Upper lobe of right lung (tissue), 1 donor: ENCODE measurements around the gene MYLK. TPM values are rescaled to one million over a fixed set of nuclear protein-coding genes. Genes with fewer than 3 reads are reported as not detected.

Source experiments
- ATAC-seq: fragments of 200-7000 bp; cut with Tn5 transposase; one replicate; pipeline ENCODE4 v1.9.1; 2020; ENCODE audit warnings: mild to moderate bottlenecking, moderate library complexity
- DNase-seq: peaks from one replicate; pipeline ENCODE4 v3.0.0-alpha.2; 2020
- H3K27ac ChIP-seq: fragments of 200-600 bp; one replicate; pipeline ENCODE4 v1.8.0; 2022
- H3K27me3 ChIP-seq: fragments of 200-600 bp; one replicate; pipeline ENCODE4 v1.8.0; 2022; ENCODE audit warnings: mild to moderate bottlenecking
- H3K36me3 ChIP-seq: fragments of 200-600 bp; one replicate; pipeline ENCODE4 v1.8.0; 2022
- H3K4me1 ChIP-seq: fragments of 200-600 bp; one replicate; pipeline ENCODE4 v1.8.0; 2022
- H3K4me3 ChIP-seq: fragments of 200-600 bp; one replicate; pipeline ENCODE4 v1.8.0; 2022; ENCODE audit warnings: mild to moderate bottlenecking
- H3K9me3 ChIP-seq: fragments of 200-600 bp; one replicate; pipeline ENCODE4 v1.8.0; 2022
- intact Hi-C: fragments of 100-400 bp; cut with DNase I; formaldehyde crosslinking; loops from one replicate; pipeline ENCODE4 v1.11.0; 2022
- total RNA-seq: library from RNA; stranded (reverse); fragmentation: NEBNext Ultra II Directional; extraction: Animal tissue kit (Norgen Biotek cat#: 25700); gene quantifications from one replicate; pipeline ENCODE4 v1.2.1, GENCODE V29; 2021
- TF ChIP-seq, protein P1 (sequence below): fragments of 200-600 bp; IDR thresholded peaks from one replicate; pipeline ENCODE4 v1.8.0; 2022; ENCODE audit warnings: antibody characterized with exemption
- donor health status: DM: no; HTN: yes; CAD: no; lungs with severe emphysema.

Gene MYLK
- total RNA-seq, 1 donor from 2014 or later = 248 TPM

DNA sequence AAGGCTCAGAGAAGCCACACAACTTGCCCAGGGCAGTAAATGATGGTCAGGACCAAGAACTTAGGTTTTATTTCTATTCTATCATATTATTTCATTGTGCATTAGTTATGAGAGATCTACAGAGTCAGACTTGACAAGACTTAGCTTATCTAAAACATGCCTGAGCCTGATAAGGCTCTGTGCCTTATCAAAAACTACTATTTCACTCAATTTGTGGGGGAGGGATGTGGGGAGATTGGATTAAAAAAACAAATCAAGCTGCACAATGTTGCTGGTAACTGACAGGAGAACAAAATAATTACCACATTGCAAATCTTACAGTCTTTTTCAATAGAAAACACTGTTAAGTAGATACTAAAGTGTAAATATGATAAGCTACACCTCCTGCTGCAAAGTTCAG lies 315.3 kb downstream of the MYLK start:
- DNase-seq = no peak
- ATAC-seq = no peak
- Histone ChIP-seq H3K27me3 (no peaks in the 10 kb centered on the region), H3K4me1 (no peaks in the 10 kb centered on the region), H3K4me3 (no peak overlapping the region), H3K36me3 (peaks cover 7% of the 10 kb centered on the region), H3K27ac (no peak overlapping the region), H3K9me3 (no peaks in the 10 kb centered on the region)
- intact Hi-C loops = no loop called here
- TF ChIP-seq, protein P1, sequence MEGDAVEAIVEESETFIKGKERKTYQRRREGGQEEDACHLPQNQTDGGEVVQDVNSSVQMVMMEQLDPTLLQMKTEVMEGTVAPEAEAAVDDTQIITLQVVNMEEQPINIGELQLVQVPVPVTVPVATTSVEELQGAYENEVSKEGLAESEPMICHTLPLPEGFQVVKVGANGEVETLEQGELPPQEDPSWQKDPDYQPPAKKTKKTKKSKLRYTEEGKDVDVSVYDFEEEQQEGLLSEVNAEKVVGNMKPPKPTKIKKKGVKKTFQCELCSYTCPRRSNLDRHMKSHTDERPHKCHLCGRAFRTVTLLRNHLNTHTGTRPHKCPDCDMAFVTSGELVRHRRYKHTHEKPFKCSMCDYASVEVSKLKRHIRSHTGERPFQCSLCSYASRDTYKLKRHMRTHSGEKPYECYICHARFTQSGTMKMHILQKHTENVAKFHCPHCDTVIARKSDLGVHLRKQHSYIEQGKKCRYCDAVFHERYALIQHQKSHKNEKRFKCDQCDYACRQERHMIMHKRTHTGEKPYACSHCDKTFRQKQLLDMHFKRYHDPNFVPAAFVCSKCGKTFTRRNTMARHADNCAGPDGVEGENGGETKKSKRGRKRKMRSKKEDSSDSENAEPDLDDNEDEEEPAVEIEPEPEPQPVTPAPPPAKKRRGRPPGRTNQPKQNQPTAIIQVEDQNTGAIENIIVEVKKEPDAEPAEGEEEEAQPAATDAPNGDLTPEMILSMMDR = no peak

DNA sequence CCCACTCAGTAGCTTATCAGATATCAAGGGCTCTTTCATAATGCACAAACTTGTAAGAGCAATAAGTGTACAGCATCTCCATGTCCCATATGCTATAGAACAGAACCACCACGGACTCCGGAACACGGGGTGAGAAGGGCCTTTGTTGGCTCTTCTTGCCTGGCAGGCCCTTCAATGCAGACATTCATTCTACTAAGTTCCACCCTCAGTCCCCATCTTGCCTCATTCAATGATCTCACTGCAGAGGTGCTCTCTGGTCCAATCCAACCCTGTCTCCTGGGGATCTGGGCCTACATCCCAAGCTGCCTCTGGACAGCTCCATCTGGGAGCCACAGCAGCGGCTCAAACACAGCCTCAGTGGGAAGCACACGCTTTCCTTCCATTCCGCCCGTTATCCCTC lies 316.1 kb downstream of the MYLK start:
- no peak for DNase-seq
- H3K27me3 ChIP-seq = no peaks in the 10 kb centered on the region
- H3K27ac ChIP-seq = no peak overlapping the region
- TF ChIP-seq, protein P1 = no peak
- no peaks in the 10 kb centered on the region for H3K4me1 ChIP-seq
- peaks cover 7% of the 10 kb centered on the region for H3K36me3 ChIP-seq
- no peaks in the 10 kb centered on the region for H3K9me3 ChIP-seq
- H3K4me3 ChIP-seq = no peak overlapping the region
- ATAC-seq = no peak
- intact Hi-C loops = no loop called here

DNA sequence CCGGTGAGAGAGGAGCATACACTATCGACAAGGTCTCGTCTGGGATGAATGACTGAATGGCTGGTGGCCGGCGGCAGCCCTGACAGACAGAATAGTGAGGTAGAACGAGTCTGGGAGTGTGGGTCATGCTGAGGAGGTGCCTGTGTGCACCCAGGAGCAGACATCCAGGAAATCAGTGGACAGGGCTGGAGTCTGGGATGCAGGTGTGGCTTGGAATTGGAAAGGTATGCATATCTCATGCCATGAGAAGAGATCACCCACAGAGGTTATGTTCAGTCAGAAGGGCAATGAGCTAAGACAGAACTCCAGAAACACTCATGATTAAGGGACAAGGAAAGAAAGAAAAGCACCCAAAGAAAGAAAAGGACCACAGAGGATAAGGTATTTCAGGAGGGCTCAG lies 320.1 kb downstream of the MYLK start:
- peaks cover 7% of the 10 kb centered on the region for H3K36me3 ChIP-seq
- no peak overlapping the region for H3K27ac ChIP-seq
- H3K4me3 ChIP-seq = no peak overlapping the region
- H3K9me3 ChIP-seq = no peaks in the 10 kb centered on the region
- TF ChIP-seq, protein P1 = no peak
- intact Hi-C loops = no loop called here
- no peaks in the 10 kb centered on the region for H3K27me3 ChIP-seq
- peaks cover under 1% of the 10 kb centered on the region for H3K4me1 ChIP-seq
- ATAC-seq (no peak), DNase-seq (no peak)

DNA sequence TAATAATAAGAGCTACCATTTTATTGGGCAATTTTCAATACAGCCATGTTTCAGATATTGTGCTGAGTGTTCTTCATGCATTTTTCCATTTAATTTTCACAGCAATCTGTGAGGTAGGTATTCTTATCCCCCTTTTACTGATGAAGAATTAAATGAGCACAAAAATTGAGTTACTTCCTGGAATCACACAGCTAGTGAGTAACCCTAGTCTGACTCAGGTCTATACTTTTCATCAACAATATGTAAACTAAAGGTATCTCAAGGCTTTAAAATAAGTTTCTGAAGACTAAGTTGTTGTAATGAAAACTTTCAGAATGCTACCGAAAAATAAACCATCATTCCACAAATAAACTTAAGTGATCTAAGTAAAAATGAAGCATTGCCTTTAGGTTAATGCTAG lies 321.6 kb downstream of the MYLK start:
- H3K4me1 ChIP-seq = peaks cover 3% of the 10 kb centered on the region
- ATAC-seq (no peak), DNase-seq (no peak)
- no peak overlapping the region for H3K4me3 ChIP-seq
- no peaks in the 10 kb centered on the region for H3K27me3 ChIP-seq
- H3K9me3 ChIP-seq = no peaks in the 10 kb centered on the region
- peaks cover 5% of the 10 kb centered on the region for H3K36me3 ChIP-seq
- H3K27ac ChIP-seq = no peak overlapping the region
- intact Hi-C loops = no loop called here
- TF ChIP-seq, protein P1 = no peak

DNA sequence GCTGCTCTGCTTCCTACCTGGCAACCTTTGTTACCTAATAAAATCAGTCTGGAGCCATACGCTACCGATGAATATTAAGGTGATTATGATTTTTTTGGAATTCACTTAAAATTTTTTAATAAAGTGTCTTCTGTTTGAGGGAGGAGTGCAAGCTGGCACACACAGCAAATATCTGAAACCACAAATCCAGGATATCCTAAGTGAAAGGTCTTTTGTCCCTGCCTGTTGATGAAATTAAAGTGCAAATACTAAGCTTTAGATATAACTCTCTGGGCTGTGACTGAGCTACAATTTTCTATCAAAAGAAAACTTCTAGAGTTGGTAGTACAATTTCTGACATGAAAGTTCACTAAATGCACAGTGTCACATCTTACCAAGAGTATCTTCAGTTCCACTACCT lies 322.9 kb downstream of the MYLK start:
- ATAC-seq (no peak), DNase-seq (no peak)
- H3K4me1 ChIP-seq = peaks cover 3% of the 10 kb centered on the region
- H3K27ac ChIP-seq = no peak overlapping the region
- H3K9me3 ChIP-seq = no peaks in the 10 kb centered on the region
- no peaks in the 10 kb centered on the region for H3K36me3 ChIP-seq
- H3K4me3 ChIP-seq = no peak overlapping the region
- H3K27me3 ChIP-seq = no peaks in the 10 kb centered on the region
- intact Hi-C loops = no loop called here
- TF ChIP-seq, protein P1 = no peak

Other genes with a start within 250 kb of the MYLK start
- 38.6 TPM for gene CCDC14, start 76.9 kb upstream of the MYLK start, total RNA-seq
- gene ROPN1, start 107.8 kb upstream of the MYLK start, total RNA-seq = not detected
- 22.4 TPM for gene KALRN, start 149.0 kb upstream of the MYLK start, total RNA-seq